Measurements from ENCODE around the gene GRIK4.

The GRIK4 gene

DNA sequence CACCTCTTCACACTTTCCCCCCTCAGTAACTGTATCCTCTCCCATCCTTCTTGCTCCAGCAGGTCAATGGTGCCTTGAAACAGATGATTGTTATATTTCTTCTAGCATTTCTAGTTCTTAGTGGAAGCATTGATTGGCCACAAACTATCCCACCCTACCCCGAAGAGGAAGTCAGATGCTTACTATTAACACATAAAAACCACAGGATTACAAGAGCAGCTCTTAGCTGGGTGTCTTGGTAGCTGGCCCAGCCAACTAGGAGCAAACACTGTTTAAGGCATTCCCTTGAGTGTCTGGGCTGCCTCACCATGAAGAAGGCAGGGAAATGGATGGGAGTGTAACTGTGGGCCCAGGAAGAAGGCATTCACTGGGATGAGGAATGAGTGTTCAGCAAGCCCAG, 176.6 kb downstream of the GRIK4 start:
- Histone ChIP-seq H3K27me3 (ENCODE audit: insufficient read depth, low read depth) (no peaks in the 10 kb centered on the region), H4K20me1 (ENCODE audit: insufficient read depth) (no peaks in the 10 kb centered on the region), H2AFZ (ENCODE audit: low read depth) (no peak overlapping the region), H3K4me1 (ENCODE audit: low read depth, poor library complexity, severe bottlenecking) (no peaks in the 10 kb centered on the region), H3K9ac (no peak overlapping the region), H3K4me3 (IDR thresholded peaks at IDR 0.05; ENCODE audit: insufficient read depth, low read depth, low read length) (no peak overlapping the region), H3K27ac (no peak overlapping the region), H3K79me2 (ENCODE audit: insufficient read depth, low read depth) (no peaks in the 10 kb centered on the region), H3K36me3 (ENCODE audit: insufficient read depth) (no peaks in the 10 kb centered on the region), H3K4me2 (no peak overlapping the region)
- TF ChIP-seq, protein P1, sequence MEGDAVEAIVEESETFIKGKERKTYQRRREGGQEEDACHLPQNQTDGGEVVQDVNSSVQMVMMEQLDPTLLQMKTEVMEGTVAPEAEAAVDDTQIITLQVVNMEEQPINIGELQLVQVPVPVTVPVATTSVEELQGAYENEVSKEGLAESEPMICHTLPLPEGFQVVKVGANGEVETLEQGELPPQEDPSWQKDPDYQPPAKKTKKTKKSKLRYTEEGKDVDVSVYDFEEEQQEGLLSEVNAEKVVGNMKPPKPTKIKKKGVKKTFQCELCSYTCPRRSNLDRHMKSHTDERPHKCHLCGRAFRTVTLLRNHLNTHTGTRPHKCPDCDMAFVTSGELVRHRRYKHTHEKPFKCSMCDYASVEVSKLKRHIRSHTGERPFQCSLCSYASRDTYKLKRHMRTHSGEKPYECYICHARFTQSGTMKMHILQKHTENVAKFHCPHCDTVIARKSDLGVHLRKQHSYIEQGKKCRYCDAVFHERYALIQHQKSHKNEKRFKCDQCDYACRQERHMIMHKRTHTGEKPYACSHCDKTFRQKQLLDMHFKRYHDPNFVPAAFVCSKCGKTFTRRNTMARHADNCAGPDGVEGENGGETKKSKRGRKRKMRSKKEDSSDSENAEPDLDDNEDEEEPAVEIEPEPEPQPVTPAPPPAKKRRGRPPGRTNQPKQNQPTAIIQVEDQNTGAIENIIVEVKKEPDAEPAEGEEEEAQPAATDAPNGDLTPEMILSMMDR (conservative IDR thresholded peaks at IDR 0.05; ENCODE audit: low read depth, low read length) = no peak

DNA sequence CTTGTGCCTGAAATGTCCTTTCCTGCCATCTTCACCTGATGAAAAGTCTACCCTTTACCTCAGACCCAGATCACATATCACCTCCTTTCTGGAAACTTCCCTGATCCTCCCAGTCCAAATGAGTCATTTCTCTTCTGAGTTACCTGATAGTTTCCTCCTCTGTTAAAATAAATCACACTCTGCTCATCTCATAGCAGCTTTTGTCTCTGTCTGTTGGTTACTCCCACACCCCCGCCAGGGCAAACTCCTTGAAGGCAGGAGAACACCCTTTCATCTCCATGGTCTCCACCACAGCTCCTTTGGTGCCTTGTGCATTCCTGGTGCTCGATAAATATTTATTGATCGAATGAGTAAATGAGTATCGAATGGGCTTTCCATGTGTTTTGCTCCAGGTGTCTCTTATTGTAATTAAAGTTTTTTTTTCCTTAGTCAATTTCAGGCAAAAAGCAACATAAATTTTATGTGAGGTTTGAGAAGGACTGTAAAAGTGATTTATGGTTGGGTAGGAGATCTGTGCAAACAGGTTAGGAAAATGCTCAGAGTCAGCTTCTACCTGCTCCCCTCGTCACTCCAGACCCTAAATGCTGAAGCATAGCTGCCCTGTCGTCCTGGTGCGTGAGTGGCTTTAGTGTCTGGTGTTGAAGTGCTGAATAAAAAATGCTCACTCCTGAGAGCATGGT, 178.2 kb downstream of the GRIK4 start:
- H3K79me2 ChIP-seq (ENCODE audit: insufficient read depth, low read depth) = no peaks in the 10 kb centered on the region
- no peak overlapping the region for H3K4me2 ChIP-seq
- TF ChIP-seq, protein P1 (conservative IDR thresholded peaks at IDR 0.05; ENCODE audit: low read depth, low read length) = no peak
- H4K20me1 ChIP-seq (ENCODE audit: insufficient read depth) = no peaks in the 10 kb centered on the region
- H3K9ac ChIP-seq = no peak overlapping the region
- H3K27me3 ChIP-seq (ENCODE audit: insufficient read depth, low read depth) = no peaks in the 10 kb centered on the region
- H3K27ac ChIP-seq = no peak overlapping the region
- no peaks in the 10 kb centered on the region for H3K4me1 ChIP-seq (ENCODE audit: low read depth, poor library complexity, severe bottlenecking)
- H2AFZ ChIP-seq (ENCODE audit: low read depth) = no peak overlapping the region
- no peaks in the 10 kb centered on the region for H3K36me3 ChIP-seq (ENCODE audit: insufficient read depth)
- no peak overlapping the region for H3K4me3 ChIP-seq (IDR thresholded peaks at IDR 0.05; ENCODE audit: insufficient read depth, low read depth, low read length)

DNA sequence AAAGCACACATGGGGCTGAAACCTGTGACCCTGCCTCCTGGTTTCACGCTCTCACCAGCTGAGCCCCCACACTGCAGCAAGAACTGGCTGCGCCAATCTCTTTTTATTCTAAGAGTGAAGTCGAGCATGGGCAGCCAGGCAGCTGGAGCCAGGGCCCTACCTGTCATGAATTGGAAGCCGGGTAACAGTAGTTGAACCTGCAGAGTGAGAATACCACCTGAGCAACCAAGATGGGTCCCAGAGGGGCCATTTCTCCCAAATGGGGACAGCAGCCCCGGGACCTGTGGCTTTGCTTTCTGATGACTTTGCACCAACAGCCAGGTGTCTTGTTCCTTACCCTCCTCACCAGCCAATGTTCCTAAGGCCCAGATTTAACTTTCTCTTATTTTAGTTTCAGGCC, 178.9 kb downstream of the GRIK4 start:
- no peaks in the 10 kb centered on the region for H3K36me3 ChIP-seq (ENCODE audit: insufficient read depth)
- no peak overlapping the region for H3K4me2 ChIP-seq
- no peak overlapping the region for H3K9ac ChIP-seq
- H2AFZ ChIP-seq (ENCODE audit: low read depth) = no peak overlapping the region
- no peak overlapping the region for H3K4me3 ChIP-seq (IDR thresholded peaks at IDR 0.05; ENCODE audit: insufficient read depth, low read depth, low read length)
- no peak overlapping the region for H3K27ac ChIP-seq
- no peaks in the 10 kb centered on the region for H3K79me2 ChIP-seq (ENCODE audit: insufficient read depth, low read depth)
- H4K20me1 ChIP-seq (ENCODE audit: insufficient read depth) = no peaks in the 10 kb centered on the region
- TF ChIP-seq, protein P1 (conservative IDR thresholded peaks at IDR 0.05; ENCODE audit: low read depth, low read length) = no peak
- H3K27me3 ChIP-seq (ENCODE audit: insufficient read depth, low read depth) = no peaks in the 10 kb centered on the region
- no peaks in the 10 kb centered on the region for H3K4me1 ChIP-seq (ENCODE audit: low read depth, poor library complexity, severe bottlenecking)

DNA sequence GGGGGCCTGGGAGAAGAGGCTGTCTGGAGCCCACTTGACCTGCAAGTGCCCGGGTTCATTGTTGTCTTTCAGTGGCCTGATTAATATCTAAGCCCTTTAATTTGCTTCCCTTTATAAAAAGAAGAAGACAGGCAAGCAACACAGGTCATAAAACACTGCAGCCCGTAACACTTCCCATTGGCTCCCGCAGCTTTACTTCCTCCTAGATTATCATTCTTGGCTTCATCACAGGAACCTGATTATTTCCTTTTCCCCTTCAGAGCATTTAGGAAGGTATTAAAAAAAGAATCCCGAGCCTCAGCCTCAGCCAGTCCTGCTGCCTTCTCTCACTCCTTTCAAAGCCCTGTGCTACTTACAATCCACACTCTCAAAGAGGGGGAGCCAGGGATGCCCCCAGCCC, 183.2 kb downstream of the GRIK4 start:
- Histone ChIP-seq H3K36me3 (ENCODE audit: insufficient read depth) (no peaks in the 10 kb centered on the region), H3K9ac (no peak overlapping the region), H3K4me1 (ENCODE audit: low read depth, poor library complexity, severe bottlenecking) (no peaks in the 10 kb centered on the region), H3K79me2 (ENCODE audit: insufficient read depth, low read depth) (no peaks in the 10 kb centered on the region), H2AFZ (ENCODE audit: low read depth) (no peak overlapping the region), H3K4me3 (IDR thresholded peaks at IDR 0.05; ENCODE audit: insufficient read depth, low read depth, low read length) (no peak overlapping the region), H3K27ac (no peak overlapping the region), H3K4me2 (no peak overlapping the region), H3K27me3 (ENCODE audit: insufficient read depth, low read depth) (no peaks in the 10 kb centered on the region), H4K20me1 (ENCODE audit: insufficient read depth) (no peaks in the 10 kb centered on the region)
- TF ChIP-seq, protein P1 (conservative IDR thresholded peaks at IDR 0.05; ENCODE audit: low read depth, low read length) = no peak
